ENCODE measurements around the gene PABPC1L.

DNA sequence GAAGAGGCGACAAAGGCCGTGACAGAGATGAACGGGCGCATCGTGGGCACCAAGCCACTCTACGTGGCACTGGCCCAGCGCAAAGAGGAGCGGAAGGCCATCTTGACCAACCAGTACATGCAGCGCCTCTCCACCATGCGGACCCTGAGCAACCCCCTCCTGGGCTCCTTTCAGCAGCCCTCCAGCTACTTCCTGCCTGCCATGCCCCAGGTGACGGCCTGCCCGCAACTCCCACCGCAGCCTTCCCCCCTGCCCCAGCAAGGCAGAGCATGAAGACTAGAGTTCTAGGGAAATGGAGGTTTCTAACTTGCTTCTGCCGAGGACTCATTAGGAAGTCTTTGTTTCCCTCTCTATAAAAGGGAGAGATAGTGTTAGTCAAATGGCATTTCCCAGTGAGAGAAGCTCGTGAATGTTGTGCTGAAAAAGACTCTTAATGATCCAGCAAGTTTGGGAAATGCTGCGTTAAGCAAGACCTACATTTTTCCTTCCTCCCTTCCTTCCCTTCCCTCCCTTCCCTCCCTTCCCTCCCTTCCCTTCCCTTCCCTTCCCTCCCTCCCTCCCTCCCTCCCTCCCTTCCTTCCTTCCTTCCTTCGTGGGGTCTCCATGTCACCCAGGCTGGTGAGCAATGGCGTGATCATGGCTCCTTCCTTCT is 20.8 kb downstream of the PABPC1L start:
- TF ChIP-seq TAF1 (IDR thresholded peaks at IDR 0.05; ENCODE audit: low read depth) = no peak
- no peak for TF ChIP-seq CREB1 (IDR thresholded peaks at IDR 0.05; ENCODE audit: low read depth)
- no peak for TF ChIP-seq EP300 (IDR thresholded peaks at IDR 0.05; ENCODE audit: borderline replicate concordance)
- no peak for TF ChIP-seq FOXM1 (IDR thresholded peaks at IDR 0.05; ENCODE audit: borderline replicate concordance, low read depth)
- no peak for TF ChIP-seq NFIC (IDR thresholded peaks at IDR 0.05)
- no peak for TF ChIP-seq RAD21 (IDR thresholded peaks at IDR 0.05; ENCODE audit: low read depth)
- no peak for TF ChIP-seq CEBPB (IDR thresholded peaks at IDR 0.05)
- no peak for TF ChIP-seq YY1 (IDR thresholded peaks at IDR 0.05; ENCODE audit: low read depth)
- TF ChIP-seq TEAD4 (IDR thresholded peaks at IDR 0.05) = no peak
- TF ChIP-seq, protein P1, sequence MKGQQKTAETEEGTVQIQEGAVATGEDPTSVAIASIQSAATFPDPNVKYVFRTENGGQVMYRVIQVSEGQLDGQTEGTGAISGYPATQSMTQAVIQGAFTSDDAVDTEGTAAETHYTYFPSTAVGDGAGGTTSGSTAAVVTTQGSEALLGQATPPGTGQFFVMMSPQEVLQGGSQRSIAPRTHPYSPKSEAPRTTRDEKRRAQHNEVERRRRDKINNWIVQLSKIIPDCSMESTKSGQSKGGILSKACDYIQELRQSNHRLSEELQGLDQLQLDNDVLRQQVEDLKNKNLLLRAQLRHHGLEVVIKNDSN (IDR thresholded peaks at IDR 0.05) = no peak
- TF ChIP-seq, protein P2, sequence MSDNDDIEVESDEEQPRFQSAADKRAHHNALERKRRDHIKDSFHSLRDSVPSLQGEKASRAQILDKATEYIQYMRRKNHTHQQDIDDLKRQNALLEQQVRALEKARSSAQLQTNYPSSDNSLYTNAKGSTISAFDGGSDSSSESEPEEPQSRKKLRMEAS (IDR thresholded peaks at IDR 0.05) = no peak

All from Ishikawa (cell line).